Lower leg skin (tissue), 3 donors: ENCODE measurements around the gene RNF7.

ENCODE experiments used
- CTCF ChIP-seq, 3 donors: fragments of 450-650 bp; IDR thresholded peaks; one replicate each; pipeline ENCODE4 v1.5.1; 2016; ENCODE audit warnings: antibody characterized with exemption in 3 of 3, mild to moderate bottlenecking in 3 of 3, moderate library complexity in 2 of 3
- POLR2A ChIP-seq, 2 donors: fragments of 450-650 bp; IDR thresholded peaks; one replicate each; pipeline ENCODE4 v1.6.1; 2016 to 2017; ENCODE audit warnings: antibody characterized with exemption in 2 of 2, mild to moderate bottlenecking in 1 of 2, moderate library complexity in 1 of 2

GRCh38 chr3:141699324-141699723 lies 38.8 kb upstream of the RNF7 start:
- TF ChIP-seq CTCF (IDR thresholded peaks at IDR 0.05) (no peak), POLR2A (IDR thresholded peaks at IDR 0.05) (no peak)
